ENCODE results near the gene UGT3A1. TPM values are rescaled to one million over a fixed set of nuclear protein-coding genes. Genes with fewer than 3 reads are reported as not detected.

Gene UGT3A1
- polyA plus RNA-seq, 1 of the 3 experiments (the other 2 are of a cell fraction), result not detected

- Histone ChIP-seq H4K20me1 (ENCODE audit: insufficient read depth) (no peaks in the 10 kb centered on the region), H3F3A (replicated peaks; ENCODE audit: insufficient read depth) (no peaks in the 10 kb centered on the region), H3K36me3 (replicated peaks in 1 of 2; ENCODE audit: control insufficient read depth in 1 of 2, insufficient read depth in 2 of 2, low read length in 1 of 2) (no peaks in the 10 kb centered on the region), H3K9me2 (no peaks in the 10 kb centered on the region), H3K27ac (ENCODE audit: low read depth in 2 of 2, low read length in 1 of 2) (no peak overlapping the region), H2AFZ (ENCODE audit: low read depth) (no peak overlapping the region), H3K4me3 (ENCODE audit: low read depth in 2 of 2, low read length in 1 of 2) (no peak overlapping the region), H3K27me3 (ENCODE audit: insufficient read depth) (no peaks in the 10 kb centered on the region), H3K9ac (no peak overlapping the region), H3K4me2 (no peak overlapping the region), H3K9me3 (no peaks in the 10 kb centered on the region), H3K79me2 (ENCODE audit: insufficient read depth) (no peaks in the 10 kb centered on the region), H3K4me1 (ENCODE audit: control insufficient read depth in 1 of 2, insufficient read depth in 2 of 2, low read depth in 1 of 2, low read length in 1 of 2) (no peaks in the 10 kb centered on the region)
- TF ChIP-seq USF2 (IDR thresholded peaks at IDR 0.05; ENCODE audit: borderline replicate concordance, low read depth, low read length) (no peak), RAD21 (IDR thresholded peaks at IDR 0.05; ENCODE audit: low read length) (no peak), USF1 (IDR thresholded peaks at IDR 0.05; ENCODE audit: borderline replicate concordance, low read depth) (no peak), NFIC (IDR thresholded peaks at IDR 0.05; ENCODE audit: borderline replicate concordance) (no peak), FOSL2 (IDR thresholded peaks at IDR 0.05; ENCODE audit: borderline replicate concordance, low read depth) (no peak), IRF3 (IDR thresholded peaks at IDR 0.05; ENCODE audit: low read depth, low read length) (no peak), RXRA (IDR thresholded peaks at IDR 0.05; ENCODE audit: borderline replicate concordance, low read depth) (no peak), FOXJ3 (CRISPR knock-in tag; IDR thresholded peaks at IDR 0.05) (no peak), REST (IDR thresholded peaks at IDR 0.05; ENCODE audit: low read depth, low read length) (no peak), CHD2 (IDR thresholded peaks at IDR 0.05; ENCODE audit: low read length, partially characterized antibody) (no peak), RCOR1 (IDR thresholded peaks at IDR 0.05; ENCODE audit: low read length) (no peak), TEAD4 (IDR thresholded peaks at IDR 0.05; ENCODE audit: borderline replicate concordance, insufficient read depth) (no peak), ELF1 (IDR thresholded peaks at IDR 0.05) (no peak)
- DNase-seq, result no peak
- POLR2A ChIA-PET, result no interaction called here
- CTCF ChIA-PET, result no interaction called here
- 18% methylated on average over 5 of the region's 5 CpGs for WGBS (ENCODE audit: low lambda C conversion rate)
These were observed 26.4 kb upstream of the UGT3A1 start for GRCh38 chr5:36017622-36018021.
